Thoracic aorta (tissue), 2 donors: ENCODE measurements around the gene SEC24C. TPM values are rescaled to one million over a fixed set of nuclear protein-coding genes. Genes with fewer than 3 reads are reported as not detected.
A peak's percentile ranks its signal among the peaks of the same experiment; 100 is the strongest.

Experiments used
- ATAC-seq: fragments of 150-250 bp; one replicate; pipeline ENCODE4 v1.8.0; 2017; ENCODE audit warnings: low read depth; ENCODE audit not compliant: insufficient number of reproducible peaks, low FRiP score
- DNase-seq: peaks from one replicate; pipeline ENCODE4 v3.0.0-alpha.2; 2020; ENCODE audit warnings: low spot score
- H3K27ac ChIP-seq, 2 donors: fragments of 200-600 bp; sonication (generic); 1 replicate in 1 of 2; 2 replicates in 1 of 2; pipeline ENCODE4 v1.5.1; 2016; ENCODE audit warnings: mild to moderate bottlenecking in 2 of 2, moderate library complexity in 2 of 2
- H3K27me3 ChIP-seq: fragments of 200-600 bp; sonication (generic); replicated peaks from 2 replicates; pipeline ENCODE4 v1.6.0; 2016; ENCODE audit warnings: mild to moderate bottlenecking; ENCODE audit not compliant: insufficient read depth
- H3K36me3 ChIP-seq: fragments of 200-600 bp; sonication (generic); one replicate; pipeline ENCODE4 v1.5.1; 2016
- H3K4me1 ChIP-seq, 2 donors: fragments of 200-600 bp; sonication (generic); 1 replicate in 1 of 2; 2 replicates in 1 of 2; pipeline versions ENCODE4 v1.5.1 to v1.6.0; 2016; ENCODE audit warnings: low read depth in 2 of 2, mild to moderate bottlenecking in 1 of 2; ENCODE audit not compliant: control insufficient read depth in 1 of 2
- H3K4me3 ChIP-seq: fragments of 200-600 bp; sonication (generic); 2 replicates; pipeline ENCODE4 v1.5.1; 2016; ENCODE audit warnings: mild to moderate bottlenecking
- H3K9me3 ChIP-seq: fragments of 200-600 bp; sonication (generic); 2 replicates; pipeline ENCODE4 v1.5.1; 2016
- CTCF ChIP-seq: fragments of 200-600 bp; sonication (generic); IDR thresholded peaks from one replicate; pipeline ENCODE4 v1.5.1; 2019; ENCODE audit warnings: antibody characterized with exemption
- total RNA-seq, 2 donors: library from RNA; depleted of rRNA; stranded (reverse); fragments of >200 nt; gene quantifications; one replicate each; pipeline versions ENCODE4 v1.1.0 to v1.2.3, GENCODE V29; 2016

Gene SEC24C
- total RNA-seq, 2 donors from 2014 or later = 55.7 to 80.1 TPM

DNA sequence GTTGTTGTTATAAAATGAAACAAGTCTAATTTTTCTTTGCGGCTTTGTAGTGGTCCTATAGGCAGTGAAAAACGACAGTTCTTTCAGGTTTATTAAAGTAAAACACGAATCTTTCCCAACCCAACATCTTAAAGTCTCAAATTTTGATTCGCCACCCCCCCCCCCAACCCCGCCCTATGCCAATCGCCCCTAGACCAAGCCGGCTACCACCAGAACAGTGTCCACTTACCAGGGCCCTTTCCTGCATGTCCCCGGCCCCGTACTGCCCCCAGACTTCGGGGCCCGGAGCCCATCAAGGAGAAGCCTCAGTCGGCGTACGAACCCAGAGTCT lies 37.3 kb downstream of the SEC24C start:
- Histone ChIP-seq H3K4me1 (peaks cover 18 to 42% of the 10 kb centered on the region in 2 donors), H3K4me3 (peak overlapping the region; percentile 99), H3K27ac (peak overlapping the region; percentile 93 to 98), H3K36me3 (peaks cover 18% of the 10 kb centered on the region), H3K27me3 (no peaks in the 10 kb centered on the region), H3K9me3 (no peaks in the 10 kb centered on the region)
- ATAC-seq (no peak), DNase-seq (no peak)
- TF ChIP-seq CTCF = no peak

GRCh38 chr10:73781879-73782748 lies 37.9 kb downstream of the SEC24C start, which contains the start of gene CHCHD1:
Gene CHCHD1, plus strand, starts transcription at chr10:73782048. Its CDS starts 28 bp downstream, at chr10:73782076.
- DNase-seq (peak; percentile 67), ATAC-seq (no peak)
- H3K4me3 ChIP-seq = peak within 1 kb of the TSS; percentile 99
- H3K27ac ChIP-seq = peak within 1 kb of the TSS; percentile 93 to 98
- no peaks in the 10 kb centered on the region for H3K9me3 ChIP-seq
- H3K36me3 ChIP-seq = peaks cover 18% of the 10 kb centered on the region
- no peaks in the 10 kb centered on the region for H3K27me3 ChIP-seq
- peak; percentile 14 for TF ChIP-seq CTCF
- peaks cover 24 to 48% of the 10 kb centered on the region in 2 donors for H3K4me1 ChIP-seq

DNA sequence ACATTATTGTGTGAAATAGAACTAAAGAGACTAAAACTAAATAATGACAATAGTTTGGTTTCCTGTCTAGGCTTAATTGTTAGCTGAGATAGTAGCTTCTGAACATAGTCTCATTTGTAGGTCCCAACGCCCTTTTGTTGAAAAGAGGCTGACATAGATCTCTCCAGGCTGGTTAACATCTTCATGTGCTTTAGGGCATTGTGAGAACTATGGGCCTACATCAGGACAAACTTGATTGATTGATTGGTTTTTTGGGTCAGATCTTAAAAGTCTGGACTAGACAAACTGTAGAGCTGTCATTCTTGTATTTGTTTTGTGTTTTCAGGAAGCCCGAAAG lies 38.5 kb downstream of the SEC24C start:
- Histone ChIP-seq H3K4me3 (peak overlapping the region; percentile 99), H3K4me1 (peaks cover 30 to 53% of the 10 kb centered on the region in 2 donors), H3K9me3 (no peaks in the 10 kb centered on the region), H3K36me3 (peaks cover 15% of the 10 kb centered on the region), H3K27ac (peak overlapping the region; percentile 93 to 98), H3K27me3 (no peaks in the 10 kb centered on the region)
- ATAC-seq = no peak
- no peak for TF ChIP-seq CTCF
- DNase-seq = no peak

DNA sequence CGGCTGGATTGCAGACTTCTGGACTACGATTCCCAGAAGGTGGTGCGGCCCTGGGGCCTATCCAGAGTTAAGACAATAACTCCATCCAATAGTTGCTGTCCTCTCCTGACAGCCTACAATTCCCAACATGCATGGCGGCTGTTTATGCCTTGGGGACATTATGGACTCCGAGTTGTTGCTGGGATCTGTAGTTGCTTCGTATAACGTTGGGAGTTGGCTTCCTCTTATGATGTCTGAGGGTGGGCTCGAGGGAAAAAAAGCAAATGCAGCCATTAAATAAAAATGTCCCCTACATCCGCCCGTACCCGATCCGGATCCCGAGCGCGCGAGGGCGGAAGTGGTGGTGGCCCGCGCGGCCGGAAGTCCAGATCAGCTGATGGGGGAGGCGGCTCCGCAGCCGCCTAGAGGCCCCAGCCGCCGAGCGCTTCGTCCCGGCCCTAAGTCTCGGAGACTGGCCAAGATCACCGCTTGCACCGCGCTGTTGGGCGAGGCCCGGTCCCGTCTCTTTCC lies 41.1 kb downstream of the SEC24C start, which contains the start of gene ZSWIM8:
Gene ZSWIM8 (plus strand): TSS at position 396 of the 510 bp plus-strand sequence. CDS start 273 bp downstream, outside the sequence.
- Histone ChIP-seq H3K4me1 (peaks cover 37 to 62% of the 10 kb centered on the region in 2 donors), H3K36me3 (peaks cover 15% of the 10 kb centered on the region), H3K27me3 (no peaks in the 10 kb centered on the region), H3K4me3 (peak within 1 kb of the TSS; percentile 97), H3K9me3 (no peaks in the 10 kb centered on the region), H3K27ac (peak within 1 kb of the TSS; percentile 94 to 96)
- DNase-seq (peak; percentile 85), ATAC-seq (peak; percentile 92)
- no peak for TF ChIP-seq CTCF

GRCh38 chr10:73785721-73786511 lies 41.7 kb downstream of the SEC24C start:
- no peak for DNase-seq
- Histone ChIP-seq H3K4me3 (peak overlapping the region; percentile 97), H3K4me1 (peaks cover 31 to 55% of the 10 kb centered on the region in 2 donors), H3K36me3 (peaks cover 21% of the 10 kb centered on the region), H3K9me3 (no peaks in the 10 kb centered on the region), H3K27me3 (no peaks in the 10 kb centered on the region), H3K27ac (peak overlapping the region; percentile 94 to 96)
- TF ChIP-seq CTCF = no peak
- ATAC-seq = no peak
